Kidney (tissue), 14 donors: Measurements from ENCODE around the gene PHF19. TPM values are rescaled to one million over a fixed set of nuclear protein-coding genes. Genes with fewer than 3 reads are reported as not detected.

ENCODE experiments used
- DNase-seq, 5 donors: peaks; one replicate each; pipeline ENCODE4 v3.0.0-alpha.2; 2013 to 2020
- FAIRE-seq: peaks from 2 replicates; lab custom pipeline; 2012; peaks lifted over from hg19 to GRCh38; lab: Jason Lieb, UNC
- H3K27ac ChIP-seq, 2 donors: one replicate each; pipeline ENCODE4 v1.7.0; 2013; ENCODE audit warnings: low read depth in 2 of 2, low read length in 2 of 2, inconsistent platforms in 1 of 2
- H3K27me3 ChIP-seq: one replicate; pipeline ENCODE4 v1.7.1; 2013; ENCODE audit warnings: low read length, inconsistent platforms; ENCODE audit not compliant: control insufficient read depth, insufficient read depth
- H3K36me3 ChIP-seq, 3 donors: one replicate each; pipeline versions ENCODE4 v1.7.0 to v1.7.1; 2013; ENCODE audit warnings: low read length in 3 of 3, control low read depth in 1 of 3, inconsistent platforms in 1 of 3; ENCODE audit not compliant: insufficient read depth in 3 of 3, control insufficient read depth in 2 of 3
- H3K4me1 ChIP-seq, 3 donors: one replicate each; pipeline versions ENCODE4 v1.7.0 to v1.7.1; 2013; ENCODE audit warnings: low read length in 3 of 3, inconsistent platforms in 1 of 3, low read depth in 1 of 3; ENCODE audit not compliant: control insufficient read depth in 2 of 3, insufficient read depth in 2 of 3
- H3K4me3 ChIP-seq, 3 donors: one replicate each; pipeline versions ENCODE4 v1.7.0 to v1.8.1; 2013; ENCODE audit warnings: low read length in 3 of 3, control low read depth in 1 of 3, inconsistent platforms in 1 of 3
- H3K9ac ChIP-seq, 3 donors: one replicate each; pipeline versions ENCODE4 v1.7.0 to v1.7.1; 2013; ENCODE audit warnings: low read length in 3 of 3, control low read depth in 1 of 3, inconsistent platforms in 1 of 3
- H3K9me3 ChIP-seq, 3 donors: one replicate each; pipeline versions ENCODE4 v1.7.0 to v1.7.1; 2013; ENCODE audit warnings: low read length in 3 of 3, control low read depth in 1 of 3, inconsistent platforms in 1 of 3; ENCODE audit not compliant: control insufficient read depth in 2 of 3, insufficient read depth in 1 of 3
- CTCF ChIP-seq: IDR thresholded peaks from 3 replicates; pipeline ENCODE4 v1.5.1; 2012; ENCODE audit warnings: mild to moderate bottlenecking, moderate library complexity, borderline replicate concordance; ENCODE audit not compliant: insufficient read depth; ENCODE audit errors: extremely low read depth
- intact Hi-C: fragments of 100-400 bp; cut with DNase I; formaldehyde crosslinking; loops from one replicate; pipeline ENCODE4 v1.11.1; 2022
- polyA plus RNA-seq: library from polyadenylated mRNA; stranded (reverse); fragments of 350-450 nt; fragmentation: Illumina TruSeq; extraction: RNeasy Lipid Tissue Mini Kit (QIAGEN cat#74804); gene quantifications from one replicate; pipeline ENCODE4 v1.2.3, GENCODE V29; 2014; ENCODE audit warnings: low read depth, low replicate concordance; ENCODE audit not compliant: insufficient read depth
- total RNA-seq: library from RNA; stranded (reverse); fragmentation: NEBNext Ultra II Directional; extraction: Animal tissue kit (Norgen Biotek cat#: 25700); gene quantifications from one replicate; pipeline ENCODE4 v1.2.1, GENCODE V29; 2021
- donor health status: control.
- donor health status: control.
- donor health status: control.
- donor health status: control.
- donor health status: control.
- donor health status: DM: yes; HTN: yes; CAD: no.
- donor health status: Normal renal cell carcinoma (clear cell type).

The PHF19 gene
- total and polyA plus RNA-seq, 2 donors from 2014 or later, result 6.9 to 17.4 TPM

GRCh38 chr9:120878188-120879130 is 1.5 kb upstream of the PHF19 start:
- Histone ChIP-seq H3K4me1 (peaks cover 0 to 4% (median 0%) of the 10 kb centered on the region in 3 donors), H3K36me3 (no peaks in the 10 kb centered on the region), H3K9me3 (no peaks in the 10 kb centered on the region), H3K27ac (no peak overlapping the region), H3K4me3 (no peak overlapping the region), H3K9ac (no peak overlapping the region), H3K27me3 (no peaks in the 10 kb centered on the region)
- FAIRE-seq (no peak), DNase-seq (peak in 2 of 5 donors; percentile 50 to 73)
- intact Hi-C loops, result no loop called here
- no peak for TF ChIP-seq CTCF

- FAIRE-seq (no peak), DNase-seq (peak; percentile 71 to 87 (median 85))
- Histone ChIP-seq H3K36me3 (no peaks in the 10 kb centered on the region), H3K27ac (peak overlapping the region in 1 of 2 donors; percentile 78), H3K9me3 (no peaks in the 10 kb centered on the region), H3K4me1 (peaks cover 0 to 4% (median 0%) of the 10 kb centered on the region in 3 donors), H3K4me3 (peak overlapping the region; percentile 66 to 81 (median 71)), H3K27me3 (no peaks in the 10 kb centered on the region), H3K9ac (peak overlapping the region in 2 of 3 donors; percentile 9 to 82)
- intact Hi-C loops, result no loop called here
- TF ChIP-seq CTCF, result no peak
Measured at GRCh38 chr9:120877276-120878034, 467 bp upstream of the PHF19 start.

- DNase-seq (peak; percentile 75 to 92 (median 87)), FAIRE-seq (no peak)
- no peaks in the 10 kb centered on the region for H3K36me3 ChIP-seq
- intact Hi-C loops, result no loop called here
- no peaks in the 10 kb centered on the region for H3K27me3 ChIP-seq
- no peak for TF ChIP-seq CTCF
- peak overlapping the region; percentile 34 to 67 for H3K27ac ChIP-seq
- H3K9ac ChIP-seq, result peak overlapping the region in 1 of 3 donors; percentile 40
- peaks cover 0 to 4% (median 0%) of the 10 kb centered on the region in 3 donors for H3K4me1 ChIP-seq
- H3K9me3 ChIP-seq, result no peaks in the 10 kb centered on the region
- H3K4me3 ChIP-seq, result peak overlapping the region; percentile 47 to 65 (median 51)
Measured at GRCh38 chr9:120875954-120876841, 790 bp downstream of the PHF19 start.
